UCSD-AML1 (cell line): ENCODE measurements around the gene CBX5.
"Not testable (repeated sequence)": the region's sequence is repeated elsewhere in the genome, so short reads cannot be mapped to it uniquely, and the experiment has no call there.

Source experiments
- DNase-seq: peaks from one replicate; lab custom pipeline; 2025; ENCODE audit not compliant: unreplicated experiment; lab: John Stamatoyannopoulos, UW

The CBX5 gene

DNA sequence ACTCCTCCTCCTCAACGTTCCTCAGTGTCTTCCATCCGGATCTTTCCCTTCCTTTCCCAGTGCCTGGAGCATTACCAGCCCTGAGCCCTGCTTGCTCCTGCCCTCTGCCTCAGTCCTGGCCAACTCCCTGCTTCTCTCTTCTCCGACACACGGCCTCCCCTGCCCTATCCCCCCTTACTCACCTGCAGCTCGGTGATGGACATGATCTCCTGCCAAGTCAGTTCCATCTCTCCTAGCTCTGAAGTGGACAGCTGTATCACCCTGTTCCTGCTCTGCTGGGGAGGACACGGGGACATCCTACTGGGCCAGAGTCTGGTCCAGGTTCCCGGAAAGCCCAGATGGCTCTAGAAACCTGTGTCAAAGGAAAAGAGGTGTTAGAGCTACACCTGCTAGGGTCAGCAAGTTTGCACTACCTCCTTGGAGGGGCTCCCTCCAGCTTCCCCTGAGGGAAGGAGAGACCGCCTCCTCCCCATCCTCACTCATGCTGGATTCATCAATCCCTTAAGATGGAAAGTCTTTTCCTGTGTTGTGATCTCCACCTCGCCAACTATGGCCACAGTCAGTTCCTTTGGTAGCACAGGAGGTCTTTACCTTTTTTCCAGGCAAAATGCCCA, 15.1 kb upstream of the CBX5 start:
- no peak for DNase-seq

- peak; percentile 79 for DNase-seq
Measured at GRCh38 chr12:54294152-54294952, 14.4 kb upstream of the CBX5 start.

GRCh38 chr12:54292931-54293241, 13.0 kb upstream of the CBX5 start:
- DNase-seq = no peak

- no peak for DNase-seq
Measured at GRCh38 chr12:54292083-54292930, 12.4 kb upstream of the CBX5 start.

GRCh38 chr12:54287261-54288157, 7.6 kb upstream of the CBX5 start:
- DNase-seq = no peak

- no peak for DNase-seq
Measured at GRCh38 chr12:54286042-54287030, 6.4 kb upstream of the CBX5 start.

DNA sequence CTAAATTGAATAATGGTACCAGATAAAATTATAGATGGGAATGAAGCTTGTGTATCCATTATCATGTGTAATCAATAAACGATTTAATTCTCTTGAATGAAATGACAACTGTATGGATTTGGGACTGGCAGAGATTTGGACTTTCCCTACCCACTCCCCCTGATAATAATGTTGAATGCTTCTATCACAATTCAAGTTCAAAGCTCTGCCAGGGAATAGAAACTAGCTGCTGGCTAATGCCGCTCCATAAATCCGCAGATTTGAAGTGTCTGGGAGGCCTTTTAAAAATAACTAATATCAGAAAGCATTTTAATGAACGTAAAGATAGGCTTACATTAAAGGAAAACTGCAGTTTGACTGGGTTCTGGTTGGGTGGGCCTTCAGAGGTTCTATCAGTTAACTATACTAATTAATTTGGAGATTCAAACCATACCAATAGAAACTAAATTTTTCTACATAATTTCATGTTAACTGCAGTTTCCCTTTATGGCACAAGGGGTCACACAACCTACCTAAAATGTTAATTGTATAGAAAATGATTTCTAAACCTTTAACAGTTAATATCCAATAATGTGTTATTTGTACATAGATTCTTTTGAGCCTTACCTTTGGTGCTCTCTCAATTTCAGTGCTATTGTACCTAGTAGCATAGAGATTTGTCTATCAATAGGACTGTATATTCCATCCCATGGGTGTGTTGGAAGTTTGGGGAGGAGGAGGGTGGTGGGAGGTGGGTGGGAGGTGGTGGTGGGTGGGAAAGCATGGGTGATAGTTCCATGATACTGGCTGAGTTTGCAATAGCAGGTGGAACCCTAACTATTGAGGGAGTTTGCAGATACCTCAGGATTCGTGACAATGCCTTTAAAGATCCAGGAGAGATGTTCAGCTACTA, 5.5 kb upstream of the CBX5 start:
- DNase-seq = no peak

DNA sequence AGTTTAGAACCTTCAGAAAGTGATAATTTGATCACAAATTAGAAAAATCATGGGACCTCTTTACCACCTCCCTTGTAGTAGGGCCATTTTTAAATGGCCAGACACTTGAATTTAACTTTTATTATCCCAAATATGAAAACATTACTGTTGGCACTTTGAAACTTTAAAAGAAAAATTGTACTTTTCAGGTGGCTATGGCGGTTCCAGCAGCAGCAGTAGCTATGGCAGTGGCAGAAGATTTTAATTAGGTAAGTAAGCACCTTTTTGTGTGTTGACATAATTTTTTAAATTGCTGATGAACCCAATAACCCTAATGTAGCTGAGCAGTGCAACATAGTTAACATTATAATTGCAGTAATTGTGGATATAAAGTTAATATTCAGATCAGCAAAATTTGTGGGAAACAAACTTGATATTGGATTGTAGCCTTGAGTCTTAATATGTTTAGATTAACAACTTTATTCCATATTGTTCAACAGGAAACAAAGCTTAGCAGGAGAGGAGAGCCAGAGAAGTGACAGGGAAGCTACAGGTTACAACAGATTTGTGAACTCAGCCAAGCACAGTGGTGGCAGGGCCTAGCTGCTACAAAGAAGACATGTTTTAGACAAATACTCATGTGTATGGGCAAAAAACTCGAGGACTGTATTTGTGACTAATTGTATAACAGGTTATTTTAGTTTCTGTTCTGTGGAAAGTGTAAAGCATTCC, 4.3 kb upstream of the CBX5 start:
- not testable (repeated sequence) for DNase-seq

DNA sequence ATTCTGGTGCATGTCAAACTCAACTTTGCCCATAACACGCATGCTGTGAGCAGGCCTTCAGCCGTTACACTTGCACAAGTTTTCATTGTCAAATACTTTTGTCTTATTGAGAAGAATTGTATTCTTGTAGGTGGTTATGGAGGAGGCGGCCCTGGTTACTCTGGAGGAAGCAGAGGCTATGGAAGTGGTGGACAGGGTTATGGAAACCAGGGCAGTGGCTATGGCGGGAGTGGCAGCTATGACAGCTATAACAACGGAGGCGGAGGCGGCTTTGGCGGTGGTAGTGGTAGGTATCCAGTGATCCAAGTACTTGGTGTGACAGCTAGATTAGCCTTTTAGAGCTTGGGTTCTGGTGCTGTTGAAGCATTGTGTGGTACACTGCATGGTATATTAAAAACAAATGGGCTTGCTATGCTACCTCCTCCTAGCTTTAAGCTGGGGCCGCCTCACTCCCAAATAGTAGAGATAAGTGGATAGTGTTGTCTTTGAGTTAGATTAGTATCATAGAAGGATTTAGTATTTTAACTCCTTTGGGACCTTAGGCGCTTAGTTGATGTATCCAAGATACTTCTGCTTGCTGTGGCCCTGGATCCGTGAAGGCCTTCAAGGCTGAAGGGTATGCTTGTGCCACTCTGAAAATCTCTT, 3.1 kb upstream of the CBX5 start:
- DNase-seq = no peak

- DNase-seq = not testable (repeated sequence)
Measured at GRCh38 chr12:54281694-54282093, 1.8 kb upstream of the CBX5 start.

DNA sequence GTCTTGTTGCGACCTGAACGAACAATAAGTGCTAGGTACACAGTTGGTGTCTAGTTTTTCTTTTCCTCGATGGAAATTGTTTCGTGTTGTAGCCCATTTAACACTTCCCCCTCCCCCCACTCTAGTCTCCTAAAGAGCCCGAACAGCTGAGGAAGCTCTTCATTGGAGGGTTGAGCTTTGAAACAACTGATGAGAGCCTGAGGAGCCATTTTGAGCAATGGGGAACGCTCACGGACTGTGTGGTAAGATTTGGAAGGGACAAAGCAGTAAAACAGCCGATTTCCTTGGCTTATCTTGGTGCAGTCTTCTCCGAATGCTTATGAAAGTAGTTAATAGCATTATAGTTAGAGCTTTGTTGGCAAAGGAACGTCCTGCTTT, 1.3 kb upstream of the CBX5 start:
- not testable (repeated sequence) for DNase-seq

DNA sequence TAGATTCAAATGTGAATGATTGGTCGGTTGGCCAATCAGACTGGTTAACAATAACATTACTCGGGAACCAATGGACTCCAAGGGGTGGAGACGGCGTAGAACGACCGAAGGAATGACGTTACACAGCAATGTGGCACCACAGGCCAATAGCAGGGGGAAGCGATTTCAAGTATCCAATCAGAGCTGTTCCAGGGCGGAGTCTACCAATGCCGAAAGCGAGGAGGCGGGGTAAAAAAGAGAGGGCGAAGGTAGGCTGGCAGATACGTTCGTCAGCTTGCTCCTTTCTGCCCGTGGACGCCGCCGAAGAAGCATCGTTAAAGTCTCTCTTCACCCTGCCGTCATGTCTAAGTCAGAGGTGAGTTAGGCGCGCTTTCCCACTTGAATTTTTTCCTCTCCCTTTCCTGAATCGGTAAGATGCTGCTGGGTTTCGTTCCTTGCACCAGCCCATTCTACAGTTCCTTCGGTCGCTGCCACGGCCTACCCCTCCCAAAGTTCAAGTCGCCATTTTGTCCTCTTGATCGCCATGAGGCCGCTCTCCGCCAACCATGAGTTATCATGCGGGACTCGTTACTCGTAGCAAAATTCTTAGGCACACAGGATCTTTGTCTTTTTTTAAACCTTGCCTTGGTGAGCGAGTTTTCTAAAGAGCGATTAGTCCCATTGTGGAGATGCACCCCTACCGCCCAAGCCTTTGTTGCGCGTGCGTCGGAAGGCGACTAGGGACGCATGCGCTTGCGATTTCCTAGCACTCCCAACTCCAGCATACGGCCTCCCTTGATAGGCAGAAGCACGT, 742 bp upstream of the CBX5 start, which contains the start of gene HNRNPA1:
TSS of gene HNRNPA1 (plus strand) at position 259 of the 793 bp plus-strand sequence. CDS start at position 341, 82 bp downstream.
- DNase-seq = peak; percentile 93

DNA sequence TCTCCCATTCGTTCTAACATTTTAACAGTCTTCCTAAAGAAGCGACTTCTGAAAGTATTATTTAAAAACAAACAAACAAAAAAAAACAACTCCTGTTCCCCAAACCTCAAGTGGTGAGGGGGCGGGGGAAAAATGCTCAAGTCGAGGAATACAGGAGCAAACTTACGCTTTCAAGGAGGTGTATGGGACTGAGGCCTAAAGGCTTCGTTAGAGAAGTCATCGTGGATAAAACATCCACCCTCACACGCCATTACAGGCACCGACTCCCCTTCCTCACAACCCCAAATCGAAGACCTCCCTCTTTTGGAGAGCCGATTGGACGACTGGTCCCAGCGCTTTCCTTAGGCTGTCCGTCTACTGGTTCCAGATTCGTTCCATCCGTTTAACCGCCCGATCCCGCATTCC, 693 bp downstream of the CBX5 start:
- DNase-seq = no peak

GRCh38 chr12:54277823-54278276, 2.1 kb downstream of the CBX5 start:
- no peak for DNase-seq

GRCh38 chr12:54276368-54276767, 3.6 kb downstream of the CBX5 start:
- DNase-seq = no peak

DNA sequence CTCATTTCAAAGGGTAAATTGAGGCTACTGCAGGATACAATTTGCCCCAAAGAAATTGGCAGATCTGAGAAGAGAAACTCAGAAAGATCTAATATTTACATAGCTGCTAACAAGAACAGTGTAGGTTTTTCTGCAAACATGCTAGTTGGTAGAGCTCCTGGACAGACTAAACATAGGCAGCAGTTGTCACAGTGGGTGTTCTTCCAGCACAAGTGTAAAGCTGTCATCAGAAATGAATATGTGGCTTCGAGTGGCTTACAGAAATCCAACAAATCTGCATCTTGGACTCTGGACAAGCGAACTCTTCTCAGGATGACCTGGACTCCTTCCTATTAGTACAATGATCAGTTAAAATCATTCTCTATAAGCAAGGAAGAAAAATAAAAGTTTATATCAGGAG, 5.9 kb downstream of the CBX5 start:
- no peak for DNase-seq

DNA sequence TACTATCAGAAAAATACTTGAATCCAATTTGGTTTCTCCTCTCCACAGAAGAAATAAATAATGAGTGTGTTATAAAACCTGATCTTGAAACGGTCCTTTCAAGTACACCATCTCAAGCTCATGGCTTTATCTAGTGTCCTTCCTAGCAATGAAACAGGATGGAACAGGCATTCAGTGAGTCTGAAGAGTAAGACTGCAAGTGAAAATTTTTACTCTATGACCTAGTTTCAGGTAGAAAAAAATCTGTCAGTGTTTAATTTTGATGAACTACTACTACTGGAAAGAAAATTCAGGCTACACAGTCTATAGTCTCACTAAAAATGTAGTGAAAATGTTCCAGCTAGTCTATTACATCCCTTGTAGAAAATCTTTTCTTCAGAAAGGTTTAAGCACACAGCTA, 7.7 kb downstream of the CBX5 start:
- DNase-seq = no peak
